Liver (tissue), 9 donors: ENCODE data around the gene WDHD1. TPM values are rescaled to one million over a fixed set of nuclear protein-coding genes. Genes with fewer than 3 reads are reported as not detected.

Experiments
- DNase-seq: peaks from one replicate; pipeline ENCODE4 v3.0.0-alpha.2; 2017; ENCODE audit warnings: low spot score
- H3K27ac ChIP-seq, 2 donors: one replicate each; pipeline ENCODE4 v1.7.0; 2013; ENCODE audit warnings: inconsistent platforms in 2 of 2, low read length in 2 of 2, control low read depth in 1 of 2, low read depth in 1 of 2, mild to moderate bottlenecking in 1 of 2
- H3K27me3 ChIP-seq, 4 donors: one replicate each; pipeline versions ENCODE4 v1.6.1 to v1.7.0; 2013; ENCODE audit warnings: low read length in 3 of 4, inconsistent platforms in 1 of 4, mild to moderate bottlenecking in 1 of 4, moderate library complexity in 1 of 4; ENCODE audit not compliant: control insufficient read depth in 4 of 4, insufficient read depth in 4 of 4
- H3K36me3 ChIP-seq, 4 donors: one replicate each; pipeline versions ENCODE4 v1.6.1 to v1.7.0; 2013; ENCODE audit warnings: low read length in 3 of 4, mild to moderate bottlenecking in 3 of 4, low read depth in 1 of 4, moderate library complexity in 1 of 4; ENCODE audit not compliant: control insufficient read depth in 4 of 4, insufficient read depth in 3 of 4
- H3K4me1 ChIP-seq, 4 donors: one replicate each; pipeline versions ENCODE4 v1.6.1 to v1.7.0; 2013; ENCODE audit warnings: low read length in 3 of 4, mild to moderate bottlenecking in 3 of 4, moderate library complexity in 1 of 4; ENCODE audit not compliant: control insufficient read depth in 4 of 4, insufficient read depth in 4 of 4
- H3K4me3 ChIP-seq, 3 donors: one replicate each; pipeline versions ENCODE4 v1.6.1 to v1.7.0; 2013; ENCODE audit warnings: low read length in 3 of 3, control low read depth in 1 of 3, low read depth in 1 of 3, mild to moderate bottlenecking in 1 of 3
- H3K9ac ChIP-seq, 2 donors: one replicate each; pipeline ENCODE4 v1.7.0; 2013; ENCODE audit warnings: low read length in 2 of 2, mild to moderate bottlenecking in 2 of 2, moderate library complexity in 2 of 2, control low read depth in 1 of 2, low read depth in 1 of 2
- H3K9me3 ChIP-seq, 4 donors: one replicate each; pipeline versions ENCODE4 v1.6.1 to v1.7.0; 2013; ENCODE audit warnings: low read length in 3 of 4; ENCODE audit not compliant: control insufficient read depth in 4 of 4
- EGR1 ChIP-seq, 2 donors: IDR thresholded peaks; 2 replicates each; pipeline ENCODE4 v1.6.1; 2016 to 2018; ENCODE audit warnings: antibody characterized with exemption in 2 of 2, low read depth in 2 of 2
- FOXA1 ChIP-seq: IDR thresholded peaks from 2 replicates; pipeline ENCODE4 v1.6.1; 2016; ENCODE audit warnings: antibody characterized with exemption
- GABPA ChIP-seq, 2 donors: IDR thresholded peaks in 1 of 2; conservative IDR thresholded peaks in 1 of 2; 2 replicates each; pipeline ENCODE4 v1.6.1; 2016; ENCODE audit warnings: antibody characterized with exemption in 2 of 2, mild to moderate bottlenecking in 1 of 2, moderate library complexity in 1 of 2
- HNF4A ChIP-seq, 2 donors: conservative IDR thresholded peaks; 2 replicates each; pipeline ENCODE4 v1.6.1; 2016; ENCODE audit warnings: antibody characterized with exemption in 2 of 2, mild to moderate bottlenecking in 2 of 2
- HNF4G ChIP-seq: IDR thresholded peaks from 2 replicates; pipeline ENCODE4 v1.6.1; 2016; ENCODE audit warnings: antibody characterized with exemption
- JUND ChIP-seq, 2 donors: IDR thresholded peaks; 2 replicates each; pipeline ENCODE4 v1.6.1; 2016; ENCODE audit warnings: antibody characterized with exemption in 2 of 2
- NR2F2 ChIP-seq: IDR thresholded peaks from 2 replicates; pipeline ENCODE4 v1.6.1; 2016; ENCODE audit warnings: antibody characterized with exemption
- RAD21 ChIP-seq, 2 donors: IDR thresholded peaks; 2 replicates each; pipeline ENCODE4 v1.6.1; 2016; ENCODE audit warnings: antibody characterized with exemption in 2 of 2, mild to moderate bottlenecking in 2 of 2
- RXRA ChIP-seq, 2 donors: IDR thresholded peaks; 2 replicates each; pipeline ENCODE4 v1.6.1; 2017 to 2018; ENCODE audit warnings: antibody characterized with exemption in 2 of 2, mild to moderate bottlenecking in 1 of 2
- SP1 ChIP-seq: IDR thresholded peaks from 2 replicates; pipeline ENCODE4 v1.6.1; 2018; ENCODE audit warnings: antibody characterized with exemption, mild to moderate bottlenecking
- TAF1 ChIP-seq: conservative IDR thresholded peaks from 2 replicates; pipeline ENCODE4 v1.6.1; 2016; ENCODE audit warnings: antibody characterized with exemption, mild to moderate bottlenecking
- YY1 ChIP-seq: IDR thresholded peaks from 2 replicates; pipeline ENCODE4 v1.6.1; 2016; ENCODE audit warnings: antibody characterized with exemption, mild to moderate bottlenecking
- WGBS: extraction: QIAGEN DNeasy Blood & Tissue Kit; methylation state at CpG from one replicate; pipeline ENCODE4 v1.1.7; 2013; 5-methylcytosine and 5-hydroxymethylcytosine counted together
- polyA plus RNA-seq, 2 donors: library from polyadenylated mRNA; stranded (reverse) in 1 of 2; unstranded in 1 of 2; fragments of 200-250 nt in 1 of 2; fragments of >200 nt in 1 of 2; fragmentation: Nextera tagmentation in 1 of 2; extraction: Ambion mirVana in 1 of 2; gene quantifications; one replicate each; pipeline versions ENCODE4 v1.2.1 to v1.2.3, GENCODE V29; 2013 to 2015
- total RNA-seq, 2 donors: library from RNA; depleted of rRNA; stranded (reverse); fragments of >200 nt; gene quantifications; one replicate each; pipeline ENCODE4 v1.2.3, GENCODE V29; 2014
- TF ChIP-seq, protein P1 (sequence below): fragments of 150-350 bp; IDR thresholded peaks from 2 replicates; pipeline ENCODE4 v1.5.1; 2017; ENCODE audit warnings: improper control_type of control experiment, low read depth, low read length; ENCODE audit not compliant: missing input control
- TF ChIP-seq, protein P2 (sequence below): IDR thresholded peaks from 2 replicates; pipeline ENCODE4 v1.6.1; 2016; ENCODE audit warnings: antibody characterized with exemption
- TF ChIP-seq, protein P3 (sequence below): IDR thresholded peaks from 2 replicates; pipeline ENCODE4 v1.6.1; 2016; ENCODE audit warnings: antibody characterized with exemption
- TF ChIP-seq, protein P4 (sequence below): IDR thresholded peaks from 2 replicates; pipeline ENCODE4 v1.6.1; 2016; ENCODE audit warnings: antibody characterized with exemption, mild to moderate bottlenecking
- TF ChIP-seq, protein P5 (sequence below): IDR thresholded peaks from 2 replicates; pipeline ENCODE4 v1.6.1; 2016; ENCODE audit warnings: antibody characterized with exemption
- donor health status: healthy.
- donor health status: healthy.
- donor health status: healthy.
- donor health status: healthy.
- donor health status: healthy.

WDHD1 gene
- total and polyA plus RNA-seq, 4 donors: 0.18 to 14.1 (median 0.42) TPM

DNA sequence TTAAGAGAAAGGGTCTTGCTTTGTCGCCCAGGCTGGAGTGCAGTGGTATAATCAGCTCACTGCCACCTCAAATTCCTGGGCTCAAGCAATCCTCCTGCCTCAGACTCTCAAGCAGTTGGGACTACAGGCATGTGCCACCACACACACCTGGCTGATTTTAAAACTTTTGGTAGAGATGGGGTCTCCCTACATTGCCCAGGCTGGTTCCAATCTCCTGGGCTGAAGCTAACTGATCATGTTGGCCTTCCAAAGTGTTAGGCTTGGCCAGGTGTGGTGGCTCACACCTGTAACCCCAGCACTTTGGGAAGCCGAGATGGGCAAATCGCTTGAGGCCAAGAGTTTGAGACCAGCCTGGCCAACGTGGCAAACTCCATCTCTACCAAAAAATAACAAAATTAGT lies 80.4 kb downstream of the WDHD1 start:
- Histone ChIP-seq H3K9ac (no peak overlapping the region), H3K4me3 (no peak overlapping the region), H3K36me3 (no peaks in the 10 kb centered on the region), H3K9me3 (no peaks in the 10 kb centered on the region), H3K27ac (no peak overlapping the region), H3K4me1 (peaks cover 0 to 8% (median 3%) of the 10 kb centered on the region in 4 donors), H3K27me3 (no peaks in the 10 kb centered on the region)
- 97% methylated on average over 4 of the region's 4 CpGs for WGBS
- TF ChIP-seq SP1 (no peak), TAF1 (no peak), FOXA1 (no peak), RXRA (IDR thresholded peaks at IDR 0.05) (no peak), JUND (IDR thresholded peaks at IDR 0.05) (no peak), HNF4G (no peak), YY1 (no peak), GABPA (IDR thresholded peaks at IDR 0.05 in 1 of 2, conservative IDR thresholded peaks at IDR 0.05 in 1 of 2) (no peak)
- TF ChIP-seq, protein P1, sequence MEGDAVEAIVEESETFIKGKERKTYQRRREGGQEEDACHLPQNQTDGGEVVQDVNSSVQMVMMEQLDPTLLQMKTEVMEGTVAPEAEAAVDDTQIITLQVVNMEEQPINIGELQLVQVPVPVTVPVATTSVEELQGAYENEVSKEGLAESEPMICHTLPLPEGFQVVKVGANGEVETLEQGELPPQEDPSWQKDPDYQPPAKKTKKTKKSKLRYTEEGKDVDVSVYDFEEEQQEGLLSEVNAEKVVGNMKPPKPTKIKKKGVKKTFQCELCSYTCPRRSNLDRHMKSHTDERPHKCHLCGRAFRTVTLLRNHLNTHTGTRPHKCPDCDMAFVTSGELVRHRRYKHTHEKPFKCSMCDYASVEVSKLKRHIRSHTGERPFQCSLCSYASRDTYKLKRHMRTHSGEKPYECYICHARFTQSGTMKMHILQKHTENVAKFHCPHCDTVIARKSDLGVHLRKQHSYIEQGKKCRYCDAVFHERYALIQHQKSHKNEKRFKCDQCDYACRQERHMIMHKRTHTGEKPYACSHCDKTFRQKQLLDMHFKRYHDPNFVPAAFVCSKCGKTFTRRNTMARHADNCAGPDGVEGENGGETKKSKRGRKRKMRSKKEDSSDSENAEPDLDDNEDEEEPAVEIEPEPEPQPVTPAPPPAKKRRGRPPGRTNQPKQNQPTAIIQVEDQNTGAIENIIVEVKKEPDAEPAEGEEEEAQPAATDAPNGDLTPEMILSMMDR: no peak
- TF ChIP-seq, protein P2, sequence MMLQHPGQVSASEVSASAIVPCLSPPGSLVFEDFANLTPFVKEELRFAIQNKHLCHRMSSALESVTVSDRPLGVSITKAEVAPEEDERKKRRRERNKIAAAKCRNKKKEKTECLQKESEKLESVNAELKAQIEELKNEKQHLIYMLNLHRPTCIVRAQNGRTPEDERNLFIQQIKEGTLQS: no peak
- TF ChIP-seq, protein P3, sequence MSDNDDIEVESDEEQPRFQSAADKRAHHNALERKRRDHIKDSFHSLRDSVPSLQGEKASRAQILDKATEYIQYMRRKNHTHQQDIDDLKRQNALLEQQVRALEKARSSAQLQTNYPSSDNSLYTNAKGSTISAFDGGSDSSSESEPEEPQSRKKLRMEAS: no peak
- TF ChIP-seq, protein P4, sequence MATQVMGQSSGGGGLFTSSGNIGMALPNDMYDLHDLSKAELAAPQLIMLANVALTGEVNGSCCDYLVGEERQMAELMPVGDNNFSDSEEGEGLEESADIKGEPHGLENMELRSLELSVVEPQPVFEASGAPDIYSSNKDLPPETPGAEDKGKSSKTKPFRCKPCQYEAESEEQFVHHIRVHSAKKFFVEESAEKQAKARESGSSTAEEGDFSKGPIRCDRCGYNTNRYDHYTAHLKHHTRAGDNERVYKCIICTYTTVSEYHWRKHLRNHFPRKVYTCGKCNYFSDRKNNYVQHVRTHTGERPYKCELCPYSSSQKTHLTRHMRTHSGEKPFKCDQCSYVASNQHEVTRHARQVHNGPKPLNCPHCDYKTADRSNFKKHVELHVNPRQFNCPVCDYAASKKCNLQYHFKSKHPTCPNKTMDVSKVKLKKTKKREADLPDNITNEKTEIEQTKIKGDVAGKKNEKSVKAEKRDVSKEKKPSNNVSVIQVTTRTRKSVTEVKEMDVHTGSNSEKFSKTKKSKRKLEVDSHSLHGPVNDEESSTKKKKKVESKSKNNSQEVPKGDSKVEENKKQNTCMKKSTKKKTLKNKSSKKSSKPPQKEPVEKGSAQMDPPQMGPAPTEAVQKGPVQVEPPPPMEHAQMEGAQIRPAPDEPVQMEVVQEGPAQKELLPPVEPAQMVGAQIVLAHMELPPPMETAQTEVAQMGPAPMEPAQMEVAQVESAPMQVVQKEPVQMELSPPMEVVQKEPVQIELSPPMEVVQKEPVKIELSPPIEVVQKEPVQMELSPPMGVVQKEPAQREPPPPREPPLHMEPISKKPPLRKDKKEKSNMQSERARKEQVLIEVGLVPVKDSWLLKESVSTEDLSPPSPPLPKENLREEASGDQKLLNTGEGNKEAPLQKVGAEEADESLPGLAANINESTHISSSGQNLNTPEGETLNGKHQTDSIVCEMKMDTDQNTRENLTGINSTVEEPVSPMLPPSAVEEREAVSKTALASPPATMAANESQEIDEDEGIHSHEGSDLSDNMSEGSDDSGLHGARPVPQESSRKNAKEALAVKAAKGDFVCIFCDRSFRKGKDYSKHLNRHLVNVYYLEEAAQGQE: no peak
- DNase-seq: no peak

DNA sequence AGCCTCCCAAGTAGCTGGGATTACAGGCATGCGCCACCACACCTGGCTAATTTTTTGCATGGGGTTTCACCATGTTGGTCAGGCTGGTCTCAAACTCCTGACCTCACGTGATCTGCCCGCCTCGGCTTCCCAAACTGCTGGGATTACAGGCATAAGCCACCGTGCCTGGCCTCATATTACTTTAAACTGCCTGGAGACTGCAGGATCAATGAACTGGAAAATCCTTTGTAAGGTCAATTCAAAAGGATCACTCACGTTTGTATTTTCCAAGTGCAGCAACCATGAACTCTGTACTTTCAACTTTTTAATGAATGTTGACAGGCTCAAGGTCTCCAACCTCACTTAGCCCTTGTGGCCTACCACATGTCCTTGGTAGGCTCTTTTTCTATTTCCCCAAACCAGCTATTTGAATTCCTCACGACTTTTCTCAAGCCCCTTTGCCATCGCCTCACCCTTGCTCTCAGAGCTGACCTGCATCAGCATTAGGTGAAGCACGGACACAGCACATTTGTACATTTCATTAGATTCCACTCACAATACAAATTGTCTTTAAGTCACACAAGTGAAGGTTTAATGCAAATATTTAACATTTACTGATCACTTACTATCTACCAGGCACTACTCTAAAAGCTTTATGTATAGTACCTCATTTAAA lies 82.0 kb downstream of the WDHD1 start:
- Histone ChIP-seq H3K27ac (no peak overlapping the region), H3K4me3 (no peak overlapping the region), H3K36me3 (no peaks in the 10 kb centered on the region), H3K4me1 (peaks cover 0 to 8% (median 3%) of the 10 kb centered on the region in 4 donors), H3K9ac (no peak overlapping the region), H3K9me3 (no peaks in the 10 kb centered on the region), H3K27me3 (no peaks in the 10 kb centered on the region)
- WGBS: 56% methylated on average over 9 of the region's 9 CpGs
- peak; percentile 18 for TF ChIP-seq YY1
- peak; percentile 24 to 25 for TF ChIP-seq JUND (IDR thresholded peaks at IDR 0.05)
- TF ChIP-seq, protein P5, sequence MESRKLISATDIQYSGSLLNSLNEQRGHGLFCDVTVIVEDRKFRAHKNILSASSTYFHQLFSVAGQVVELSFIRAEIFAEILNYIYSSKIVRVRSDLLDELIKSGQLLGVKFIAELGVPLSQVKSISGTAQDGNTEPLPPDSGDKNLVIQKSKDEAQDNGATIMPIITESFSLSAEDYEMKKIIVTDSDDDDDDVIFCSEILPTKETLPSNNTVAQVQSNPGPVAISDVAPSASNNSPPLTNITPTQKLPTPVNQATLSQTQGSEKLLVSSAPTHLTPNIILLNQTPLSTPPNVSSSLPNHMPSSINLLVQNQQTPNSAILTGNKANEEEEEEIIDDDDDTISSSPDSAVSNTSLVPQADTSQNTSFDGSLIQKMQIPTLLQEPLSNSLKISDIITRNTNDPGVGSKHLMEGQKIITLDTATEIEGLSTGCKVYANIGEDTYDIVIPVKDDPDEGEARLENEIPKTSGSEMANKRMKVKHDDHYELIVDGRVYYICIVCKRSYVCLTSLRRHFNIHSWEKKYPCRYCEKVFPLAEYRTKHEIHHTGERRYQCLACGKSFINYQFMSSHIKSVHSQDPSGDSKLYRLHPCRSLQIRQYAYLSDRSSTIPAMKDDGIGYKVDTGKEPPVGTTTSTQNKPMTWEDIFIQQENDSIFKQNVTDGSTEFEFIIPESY: no peak
- TF ChIP-seq, protein P2: peak; percentile 27
- peak; percentile 78 for TF ChIP-seq HNF4G
- peak; percentile 93 to 97 for TF ChIP-seq RXRA (IDR thresholded peaks at IDR 0.05)
- peak in 1 of 2 donors; percentile 23 for TF ChIP-seq RAD21 (IDR thresholded peaks at IDR 0.05)
- TF ChIP-seq, protein P1: no peak
- no peak for TF ChIP-seq EGR1 (IDR thresholded peaks at IDR 0.05; ENCODE audit: low read depth in 2 of 2)
- peak; percentile 89 for TF ChIP-seq SP1
- TF ChIP-seq HNF4A (conservative IDR thresholded peaks at IDR 0.05): peak; percentile 87 to 95
- peak; percentile 46 for TF ChIP-seq NR2F2
- TF ChIP-seq FOXA1: no peak
- TF ChIP-seq, protein P3: peak; percentile 53
- DNase-seq: no peak
